Measurements from ENCODE around the gene TRIO. TPM values are rescaled to one million over a fixed set of nuclear protein-coding genes. Genes with fewer than 3 reads are reported as not detected.

The TRIO gene
- total and polyA plus RNA-seq, 2 donors (not counting 1 experiment from before 2014, with no cell fraction given): 134 to 281 TPM

- H3K27ac ChIP-seq (ENCODE audit: insufficient read depth, low read length): peak overlapping the region; percentile 89
- no peak overlapping the region for H3K9ac ChIP-seq (ENCODE audit: insufficient read depth, low read length)
- H3K4me3 ChIP-seq (replicated peaks in 1 of 4; ENCODE audit: control extremely low read depth in 1 of 4, insufficient read depth in 1 of 4, low read depth in 3 of 4, low read length in 4 of 4): no peak overlapping the region
- peaks cover 5% of the 10 kb centered on the region for H3K36me3 ChIP-seq (ENCODE audit: control insufficient read depth, insufficient read depth, low read length)
- H3K4me1 ChIP-seq (ENCODE audit: control insufficient read depth, extremely low read depth, insufficient read depth, low read length): peaks cover 40% of the 10 kb centered on the region
- H3K27me3 ChIP-seq (ENCODE audit: control insufficient read depth, insufficient read depth, low read length): no peaks in the 10 kb centered on the region
- peaks cover 54% of the 10 kb centered on the region for H3K79me2 ChIP-seq (ENCODE audit: control insufficient read depth, insufficient read depth, low read length)
- H4K20me1 ChIP-seq (ENCODE audit: control insufficient read depth, extremely low read depth, insufficient read depth, low read length): no peaks in the 10 kb centered on the region
- H2AFZ ChIP-seq (ENCODE audit: low read length): no peak overlapping the region
- no peaks in the 10 kb centered on the region for H3K9me3 ChIP-seq (ENCODE audit: control insufficient read depth, insufficient read depth, low read depth, low read length)
- peak overlapping the region; percentile 39 for H3K4me2 ChIP-seq (ENCODE audit: extremely low read depth, insufficient read depth, low read length)
- peak; percentile 72 to 97 for DNase-seq (ENCODE audit: low read depth in 2 of 2)
- no peak for TF ChIP-seq CTCF (conservative IDR thresholded peaks at IDR 0.05 in 1 of 2, IDR thresholded peaks at IDR 0.05 in 1 of 2; ENCODE audit: low read depth in 1 of 2, low read length in 2 of 2)
- TF ChIP-seq EZH2 (IDR thresholded peaks at IDR 0.05; ENCODE audit: low read length, missing control alignments): no peak
Observed at GRCh38 chr5:14449052-14449661, 306.0 kb downstream of the TRIO start.

- Histone ChIP-seq H3K4me3 (replicated peaks in 1 of 4; ENCODE audit: control extremely low read depth in 1 of 4, insufficient read depth in 1 of 4, low read depth in 3 of 4, low read length in 4 of 4) (no peak overlapping the region), H2AFZ (ENCODE audit: low read length) (no peak overlapping the region), H3K27ac (ENCODE audit: insufficient read depth, low read length) (peak overlapping the region; percentile 89), H3K27me3 (ENCODE audit: control insufficient read depth, insufficient read depth, low read length) (no peaks in the 10 kb centered on the region), H3K4me2 (ENCODE audit: extremely low read depth, insufficient read depth, low read length) (peak overlapping the region; percentile 30), H3K9me3 (ENCODE audit: control insufficient read depth, insufficient read depth, low read depth, low read length) (no peaks in the 10 kb centered on the region), H4K20me1 (ENCODE audit: control insufficient read depth, extremely low read depth, insufficient read depth, low read length) (no peaks in the 10 kb centered on the region), H3K4me1 (ENCODE audit: control insufficient read depth, extremely low read depth, insufficient read depth, low read length) (peaks cover 40% of the 10 kb centered on the region), H3K79me2 (ENCODE audit: control insufficient read depth, insufficient read depth, low read length) (peaks cover 59% of the 10 kb centered on the region), H3K36me3 (ENCODE audit: control insufficient read depth, insufficient read depth, low read length) (peaks cover 10% of the 10 kb centered on the region), H3K9ac (ENCODE audit: insufficient read depth, low read length) (peak overlapping the region; percentile 32)
- no peak for TF ChIP-seq EZH2 (IDR thresholded peaks at IDR 0.05; ENCODE audit: low read length, missing control alignments)
- no peak for TF ChIP-seq CTCF (conservative IDR thresholded peaks at IDR 0.05 in 1 of 2, IDR thresholded peaks at IDR 0.05 in 1 of 2; ENCODE audit: low read depth in 1 of 2, low read length in 2 of 2)
- peak; percentile 74 to 98 for DNase-seq (ENCODE audit: low read depth in 2 of 2)
Observed at GRCh38 chr5:14450018-14450524, 306.9 kb downstream of the TRIO start.

GRCh38 chr5:14450742-14451141, 307.6 kb downstream of the TRIO start:
- peaks cover 56% of the 10 kb centered on the region for H3K79me2 ChIP-seq (ENCODE audit: control insufficient read depth, insufficient read depth, low read length)
- no peak overlapping the region for H2AFZ ChIP-seq (ENCODE audit: low read length)
- no peak overlapping the region for H3K9ac ChIP-seq (ENCODE audit: insufficient read depth, low read length)
- TF ChIP-seq CTCF (conservative IDR thresholded peaks at IDR 0.05 in 1 of 2, IDR thresholded peaks at IDR 0.05 in 1 of 2; ENCODE audit: low read depth in 1 of 2, low read length in 2 of 2) (no peak), EZH2 (IDR thresholded peaks at IDR 0.05; ENCODE audit: low read length, missing control alignments) (no peak)
- DNase-seq (ENCODE audit: low read depth in 2 of 2): no peak
- no peaks in the 10 kb centered on the region for H3K9me3 ChIP-seq (ENCODE audit: control insufficient read depth, insufficient read depth, low read depth, low read length)
- no peak overlapping the region for H3K4me3 ChIP-seq (replicated peaks in 1 of 4; ENCODE audit: control extremely low read depth in 1 of 4, insufficient read depth in 1 of 4, low read depth in 3 of 4, low read length in 4 of 4)
- H3K27ac ChIP-seq (ENCODE audit: insufficient read depth, low read length): peak overlapping the region; percentile 89
- H3K27me3 ChIP-seq (ENCODE audit: control insufficient read depth, insufficient read depth, low read length): no peaks in the 10 kb centered on the region
- peaks cover 40% of the 10 kb centered on the region for H3K4me1 ChIP-seq (ENCODE audit: control insufficient read depth, extremely low read depth, insufficient read depth, low read length)
- peak overlapping the region; percentile 30 for H3K4me2 ChIP-seq (ENCODE audit: extremely low read depth, insufficient read depth, low read length)
- no peaks in the 10 kb centered on the region for H4K20me1 ChIP-seq (ENCODE audit: control insufficient read depth, extremely low read depth, insufficient read depth, low read length)
- H3K36me3 ChIP-seq (ENCODE audit: control insufficient read depth, insufficient read depth, low read length): peaks cover 10% of the 10 kb centered on the region
